GM13977 (cell line): ENCODE data around the gene AFMID.
"Not testable (repeated sequence)": the region's sequence is repeated elsewhere in the genome, so short reads cannot be mapped to it uniquely, and the experiment has no call there.

Source experiments
- DNase-seq: peaks from one replicate; pipeline ENCODE4 v3.0.0; 2012; ENCODE audit warnings: low spot score
- in situ Hi-C: fragments of 300-500 bp; cut with MboI; formaldehyde crosslinking; loops from one replicate; pipeline ENCODE4 v1.12.0; 2022; ENCODE audit warnings: low sequenced_read_pairs, low pct_unique_long_range_greater_than_20kb, mixed read lengths, inconsistent platforms; ENCODE audit not compliant: unreplicated experiment
- TF ChIP-seq, protein P1 (sequence below): IDR thresholded peaks from 2 replicates; pipeline ENCODE4 v1.5.1; 2012; ENCODE audit warnings: mild to moderate bottlenecking, control low read depth; ENCODE audit not compliant: insufficient read depth; ENCODE audit errors: extremely low read depth, missing control alignments

AFMID gene

DNA sequence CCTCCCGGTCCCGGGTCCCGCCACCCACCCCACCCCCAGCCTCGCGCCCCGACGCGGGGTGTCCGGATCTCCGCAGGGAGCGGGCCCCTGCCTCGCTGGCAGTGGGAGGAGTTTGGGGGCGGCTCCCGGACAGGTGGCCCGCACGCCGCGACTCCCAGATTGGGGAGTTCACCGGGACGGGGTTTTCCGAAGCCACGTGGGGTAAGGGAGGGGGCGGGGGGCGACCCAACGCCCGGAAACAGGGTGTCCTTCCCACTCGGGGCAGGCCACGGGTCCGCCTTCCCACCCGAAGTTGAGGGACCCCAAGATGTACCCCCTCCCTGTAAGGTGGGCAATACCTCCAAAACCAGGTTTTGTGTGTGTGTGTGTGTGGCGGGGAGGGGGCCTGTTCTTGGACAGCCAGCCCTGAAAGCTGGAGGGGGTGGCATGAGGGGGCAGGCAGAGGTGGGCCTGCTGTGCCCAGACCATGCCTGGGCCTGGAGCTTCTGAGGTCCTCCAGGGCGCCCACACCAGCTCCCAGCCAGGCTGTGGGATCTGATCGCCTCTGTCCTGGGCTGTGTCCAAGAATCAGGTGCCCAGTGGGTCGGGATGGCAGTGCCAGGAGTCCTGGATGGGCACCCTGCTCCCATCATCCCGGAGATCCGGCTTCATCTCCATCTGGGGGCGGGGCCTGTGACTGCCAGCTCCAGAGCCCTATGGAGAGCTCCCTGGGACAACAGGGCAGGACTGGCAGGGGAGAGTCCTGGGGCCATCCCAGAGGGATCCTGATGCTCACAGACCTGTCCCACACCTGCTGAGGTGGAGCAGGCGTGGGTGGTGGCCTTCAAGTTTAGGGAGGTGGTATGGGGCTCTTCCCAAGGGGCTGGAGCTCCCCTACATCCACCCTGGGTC lies 18.0 kb upstream of the AFMID start:
- TF ChIP-seq, protein P1, sequence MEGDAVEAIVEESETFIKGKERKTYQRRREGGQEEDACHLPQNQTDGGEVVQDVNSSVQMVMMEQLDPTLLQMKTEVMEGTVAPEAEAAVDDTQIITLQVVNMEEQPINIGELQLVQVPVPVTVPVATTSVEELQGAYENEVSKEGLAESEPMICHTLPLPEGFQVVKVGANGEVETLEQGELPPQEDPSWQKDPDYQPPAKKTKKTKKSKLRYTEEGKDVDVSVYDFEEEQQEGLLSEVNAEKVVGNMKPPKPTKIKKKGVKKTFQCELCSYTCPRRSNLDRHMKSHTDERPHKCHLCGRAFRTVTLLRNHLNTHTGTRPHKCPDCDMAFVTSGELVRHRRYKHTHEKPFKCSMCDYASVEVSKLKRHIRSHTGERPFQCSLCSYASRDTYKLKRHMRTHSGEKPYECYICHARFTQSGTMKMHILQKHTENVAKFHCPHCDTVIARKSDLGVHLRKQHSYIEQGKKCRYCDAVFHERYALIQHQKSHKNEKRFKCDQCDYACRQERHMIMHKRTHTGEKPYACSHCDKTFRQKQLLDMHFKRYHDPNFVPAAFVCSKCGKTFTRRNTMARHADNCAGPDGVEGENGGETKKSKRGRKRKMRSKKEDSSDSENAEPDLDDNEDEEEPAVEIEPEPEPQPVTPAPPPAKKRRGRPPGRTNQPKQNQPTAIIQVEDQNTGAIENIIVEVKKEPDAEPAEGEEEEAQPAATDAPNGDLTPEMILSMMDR, result no peak
- peak; percentile 70 for DNase-seq
- in situ Hi-C loops, result no loop called here

DNA sequence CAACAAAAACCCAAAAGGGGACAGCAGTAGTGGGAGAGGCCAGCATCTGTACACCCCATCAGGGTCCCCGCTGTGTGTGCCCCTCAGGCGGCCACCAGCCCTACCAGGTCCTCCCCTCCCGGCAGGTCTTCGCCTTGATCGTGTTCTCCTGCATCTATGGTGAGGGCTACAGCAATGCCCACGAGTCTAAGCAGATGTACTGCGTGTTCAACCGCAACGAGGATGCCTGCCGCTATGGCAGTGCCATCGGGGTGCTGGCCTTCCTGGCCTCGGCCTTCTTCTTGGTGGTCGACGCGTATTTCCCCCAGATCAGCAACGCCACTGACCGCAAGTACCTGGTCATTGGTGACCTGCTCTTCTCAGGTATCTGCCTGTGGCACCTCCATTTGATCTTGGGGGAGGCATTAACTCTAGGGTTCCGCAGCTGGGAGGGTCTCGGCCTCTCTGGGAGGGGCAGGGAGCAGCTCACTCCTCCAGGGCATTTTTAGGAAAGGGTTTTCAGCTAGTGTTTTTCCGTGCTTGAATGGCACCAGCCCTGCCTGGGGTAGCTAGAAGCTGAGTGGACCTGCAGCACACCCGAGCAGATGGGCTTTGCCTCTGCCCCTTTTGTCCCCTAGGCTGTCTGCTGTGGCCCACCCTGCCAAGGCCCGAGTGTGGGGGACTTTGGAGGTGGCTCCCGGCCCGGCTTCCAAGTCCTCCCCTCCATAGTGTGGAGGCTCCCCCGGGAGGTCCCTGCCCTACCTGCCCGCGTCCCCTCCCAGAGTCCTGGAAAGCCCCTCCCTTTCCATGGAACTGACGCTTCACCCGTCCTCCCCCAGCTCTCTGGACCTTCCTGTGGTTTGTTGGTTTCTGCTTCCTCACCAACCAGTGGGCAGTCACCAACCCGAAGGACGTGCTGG lies 16.2 kb upstream of the AFMID start:
- in situ Hi-C loops, result no loop called here
- no peak for DNase-seq
- TF ChIP-seq, protein P1, result no peak

DNA sequence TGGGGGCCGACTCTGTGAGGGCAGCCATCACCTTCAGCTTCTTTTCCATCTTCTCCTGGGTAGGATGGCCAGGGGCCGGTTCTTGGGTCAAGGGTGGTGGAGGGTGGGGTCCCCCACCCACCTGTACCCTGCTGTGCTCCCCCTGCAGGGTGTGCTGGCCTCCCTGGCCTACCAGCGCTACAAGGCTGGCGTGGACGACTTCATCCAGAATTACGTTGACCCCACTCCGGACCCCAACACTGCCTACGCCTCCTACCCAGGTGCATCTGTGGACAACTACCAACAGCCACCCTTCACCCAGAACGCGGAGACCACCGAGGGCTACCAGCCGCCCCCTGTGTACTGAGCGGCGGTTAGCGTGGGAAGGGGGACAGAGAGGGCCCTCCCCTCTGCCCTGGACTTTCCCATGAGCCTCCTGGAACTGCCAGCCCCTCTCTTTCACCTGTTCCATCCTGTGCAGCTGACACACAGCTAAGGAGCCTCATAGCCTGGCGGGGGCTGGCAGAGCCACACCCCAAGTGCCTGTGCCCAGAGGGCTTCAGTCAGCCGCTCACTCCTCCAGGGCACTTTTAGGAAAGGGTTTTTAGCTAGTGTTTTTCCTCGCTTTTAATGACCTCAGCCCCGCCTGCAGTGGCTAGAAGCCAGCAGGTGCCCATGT lies 15.4 kb upstream of the AFMID start:
- DNase-seq, in situ Hi-C loops: not testable (repeated sequence)

DNA sequence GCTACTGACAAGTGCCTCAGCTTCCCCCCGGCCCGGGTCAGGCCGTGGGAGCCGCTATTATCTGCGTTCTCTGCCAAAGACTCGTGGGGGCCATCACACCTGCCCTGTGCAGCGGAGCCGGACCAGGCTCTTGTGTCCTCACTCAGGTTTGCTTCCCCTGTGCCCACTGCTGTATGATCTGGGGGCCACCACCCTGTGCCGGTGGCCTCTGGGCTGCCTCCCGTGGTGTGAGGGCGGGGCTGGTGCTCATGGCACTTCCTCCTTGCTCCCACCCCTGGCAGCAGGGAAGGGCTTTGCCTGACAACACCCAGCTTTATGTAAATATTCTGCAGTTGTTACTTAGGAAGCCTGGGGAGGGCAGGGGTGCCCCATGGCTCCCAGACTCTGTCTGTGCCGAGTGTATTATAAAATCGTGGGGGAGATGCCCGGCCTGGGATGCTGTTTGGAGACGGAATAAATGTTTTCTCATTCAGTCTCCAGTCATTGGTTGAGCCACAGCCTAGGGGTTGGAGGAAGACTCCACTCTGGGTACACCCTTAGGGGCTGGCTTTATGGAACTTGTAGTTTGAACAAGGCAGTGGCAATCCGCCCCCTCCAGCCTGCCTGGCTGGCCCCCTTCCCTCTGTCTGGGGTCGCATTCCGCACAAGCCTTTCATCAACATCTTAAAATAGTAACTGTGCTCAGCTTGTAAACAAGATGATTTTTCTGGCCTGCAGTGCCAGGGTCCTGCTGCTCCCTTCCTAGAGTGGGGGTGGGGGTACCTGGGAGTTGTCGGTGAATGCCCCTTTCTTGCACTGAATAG lies 14.7 kb upstream of the AFMID start:
- in situ Hi-C loops, result no loop called here
- TF ChIP-seq, protein P1, result no peak
- no peak for DNase-seq

DNA sequence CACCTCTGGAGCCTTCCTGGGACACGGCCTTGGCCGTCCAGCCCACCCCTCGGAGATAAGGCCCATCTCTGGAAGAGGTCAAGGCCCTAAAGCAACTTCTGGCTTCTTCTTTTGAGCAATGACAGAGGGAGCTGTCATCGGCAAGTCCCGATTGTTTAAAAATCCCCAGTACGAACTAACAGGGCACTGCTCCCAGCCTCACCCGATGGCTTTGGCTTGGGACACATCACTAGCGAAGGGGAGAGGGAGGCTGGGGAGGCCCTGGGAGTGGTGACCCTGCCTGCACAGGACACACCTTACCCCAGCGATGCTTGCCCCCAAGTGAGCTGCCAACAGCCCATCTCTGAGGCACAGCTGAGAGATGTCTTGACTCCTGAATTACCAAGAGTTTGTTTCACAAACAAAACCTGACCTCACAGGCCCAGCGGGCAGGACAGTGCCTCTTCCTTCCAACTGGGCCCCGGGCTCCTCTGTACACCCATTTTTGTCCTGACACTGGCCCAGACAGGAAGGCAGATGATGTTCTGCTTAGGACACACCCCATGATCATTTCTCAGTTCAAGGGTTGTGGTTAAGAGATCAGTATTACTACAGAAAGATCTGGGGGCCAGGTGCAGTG lies 14.0 kb upstream of the AFMID start:
- in situ Hi-C loops, result no loop called here

DNA sequence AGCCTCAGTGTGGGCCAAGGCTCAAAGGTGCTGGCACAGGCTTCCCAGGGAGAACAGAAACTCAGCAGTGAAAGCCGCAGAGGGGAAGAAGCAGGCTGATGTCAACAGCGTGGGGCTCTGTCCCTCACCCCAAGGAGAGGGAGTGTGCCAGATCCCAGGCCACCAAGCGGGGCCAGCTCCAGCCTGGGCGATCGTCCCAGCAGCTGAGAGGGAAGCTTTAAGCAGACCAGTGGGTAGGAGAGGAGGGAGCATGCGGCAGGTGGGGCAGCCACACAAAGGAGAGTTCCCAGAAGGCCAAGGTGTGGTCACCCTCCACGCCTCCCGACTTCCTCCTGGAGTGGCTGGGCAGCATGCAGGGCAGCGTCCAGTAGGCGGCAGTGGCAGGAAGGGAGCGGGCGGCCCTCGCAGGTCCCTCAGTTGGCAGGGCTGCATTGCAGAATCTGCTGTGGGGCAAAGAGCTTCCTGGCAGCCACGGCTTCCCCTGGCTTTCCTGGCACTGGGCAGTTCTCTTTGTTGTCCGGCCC lies 12.8 kb upstream of the AFMID start:
- no peak for DNase-seq
- TF ChIP-seq, protein P1, result no peak
- in situ Hi-C loops, result no loop called here

More for the DNA sequence above, 14.0 kb upstream of the AFMID start:
- TF ChIP-seq, protein P1, result no peak
- DNase-seq, result peak; percentile 77
